ENCODE measurements around the gene PLXNC1.

Gene PLXNC1

GRCh38 chr12:94244165-94245133, 96.1 kb downstream of the PLXNC1 start:
- no peak overlapping the region for H3K9ac ChIP-seq (ENCODE audit: low read depth, low read length)
- H3K27ac ChIP-seq (ENCODE audit: low read depth, low read length) = no peak overlapping the region
- no peaks in the 10 kb centered on the region for H3K36me3 ChIP-seq (ENCODE audit: control insufficient read depth, insufficient read depth, low read length)
- peaks cover 10% of the 10 kb centered on the region; the same call in 1 of the 2 replicates for H3K4me1 ChIP-seq (ENCODE audit: control insufficient read depth, insufficient read depth, low read length)
- H3K4me3 ChIP-seq (ENCODE audit: low read depth, low read length) = no peak overlapping the region
- H3K9me3 ChIP-seq (ENCODE audit: control insufficient read depth, insufficient read depth, low read length) = no peaks in the 10 kb centered on the region
- no peaks in the 10 kb centered on the region for H3K27me3 ChIP-seq (ENCODE audit: control insufficient read depth, insufficient read depth, low read length)

GRCh38 chr12:94245631-94246383, 97.4 kb downstream of the PLXNC1 start:
- H3K27me3 ChIP-seq (ENCODE audit: control insufficient read depth, insufficient read depth, low read length) = no peaks in the 10 kb centered on the region
- H3K9ac ChIP-seq (ENCODE audit: low read depth, low read length) = no peak overlapping the region
- no peak overlapping the region for H3K4me3 ChIP-seq (ENCODE audit: low read depth, low read length)
- no peak overlapping the region for H3K27ac ChIP-seq (ENCODE audit: low read depth, low read length)
- H3K36me3 ChIP-seq (ENCODE audit: control insufficient read depth, insufficient read depth, low read length) = no peaks in the 10 kb centered on the region
- peaks cover 10% of the 10 kb centered on the region; the same call in 1 of the 2 replicates for H3K4me1 ChIP-seq (ENCODE audit: control insufficient read depth, insufficient read depth, low read length)
- H3K9me3 ChIP-seq (ENCODE audit: control insufficient read depth, insufficient read depth, low read length) = no peaks in the 10 kb centered on the region

GRCh38 chr12:94247246-94247645, 98.9 kb downstream of the PLXNC1 start:
- H3K36me3 ChIP-seq (ENCODE audit: control insufficient read depth, insufficient read depth, low read length) = no peaks in the 10 kb centered on the region
- no peaks in the 10 kb centered on the region for H3K27me3 ChIP-seq (ENCODE audit: control insufficient read depth, insufficient read depth, low read length)
- H3K27ac ChIP-seq (ENCODE audit: low read depth, low read length) = peak overlapping the region; percentile 8
- no peaks in the 10 kb centered on the region for H3K9me3 ChIP-seq (ENCODE audit: control insufficient read depth, insufficient read depth, low read length)
- H3K9ac ChIP-seq (ENCODE audit: low read depth, low read length) = no peak overlapping the region
- H3K4me1 ChIP-seq (ENCODE audit: control insufficient read depth, insufficient read depth, low read length) = peaks cover 10% of the 10 kb centered on the region; the same call in 1 of the 2 replicates
- H3K4me3 ChIP-seq (ENCODE audit: low read depth, low read length) = no peak overlapping the region

- Histone ChIP-seq H3K27ac (ENCODE audit: low read depth, low read length) (no peak overlapping the region), H3K9me3 (ENCODE audit: control insufficient read depth, insufficient read depth, low read length) (no peaks in the 10 kb centered on the region), H3K4me3 (ENCODE audit: low read depth, low read length) (no peak overlapping the region), H3K36me3 (ENCODE audit: control insufficient read depth, insufficient read depth, low read length) (no peaks in the 10 kb centered on the region), H3K4me1 (ENCODE audit: control insufficient read depth, insufficient read depth, low read length) (peaks cover 10% of the 10 kb centered on the region; the same call in 1 of the 2 replicates), H3K27me3 (ENCODE audit: control insufficient read depth, insufficient read depth, low read length) (no peaks in the 10 kb centered on the region), H3K9ac (ENCODE audit: low read depth, low read length) (no peak overlapping the region)
These were observed 100.2 kb downstream of the PLXNC1 start for GRCh38 chr12:94248582-94248981.

GRCh38 chr12:94250130-94250529, 101.8 kb downstream of the PLXNC1 start:
- Histone ChIP-seq H3K9ac (ENCODE audit: low read depth, low read length) (no peak overlapping the region), H3K9me3 (ENCODE audit: control insufficient read depth, insufficient read depth, low read length) (no peaks in the 10 kb centered on the region), H3K27me3 (ENCODE audit: control insufficient read depth, insufficient read depth, low read length) (no peaks in the 10 kb centered on the region), H3K36me3 (ENCODE audit: control insufficient read depth, insufficient read depth, low read length) (no peaks in the 10 kb centered on the region), H3K27ac (ENCODE audit: low read depth, low read length) (no peak overlapping the region), H3K4me3 (ENCODE audit: low read depth, low read length) (no peak overlapping the region), H3K4me1 (ENCODE audit: control insufficient read depth, insufficient read depth, low read length) (peaks cover 22% of the 10 kb centered on the region)

- Histone ChIP-seq H3K27ac (ENCODE audit: low read depth, low read length) (no peak overlapping the region), H3K27me3 (ENCODE audit: control insufficient read depth, insufficient read depth, low read length) (no peaks in the 10 kb centered on the region), H3K4me1 (ENCODE audit: control insufficient read depth, insufficient read depth, low read length) (peaks cover 14% of the 10 kb centered on the region), H3K4me3 (ENCODE audit: low read depth, low read length) (no peak overlapping the region), H3K9me3 (ENCODE audit: control insufficient read depth, insufficient read depth, low read length) (no peaks in the 10 kb centered on the region), H3K9ac (ENCODE audit: low read depth, low read length) (no peak overlapping the region), H3K36me3 (ENCODE audit: control insufficient read depth, insufficient read depth, low read length) (no peaks in the 10 kb centered on the region)
These were observed 105.9 kb downstream of the PLXNC1 start for GRCh38 chr12:94254270-94254669.

- Histone ChIP-seq H3K27me3 (ENCODE audit: control insufficient read depth, insufficient read depth, low read length) (no peaks in the 10 kb centered on the region), H3K27ac (ENCODE audit: low read depth, low read length) (no peak overlapping the region), H3K36me3 (ENCODE audit: control insufficient read depth, insufficient read depth, low read length) (no peaks in the 10 kb centered on the region), H3K9ac (ENCODE audit: low read depth, low read length) (no peak overlapping the region), H3K4me3 (ENCODE audit: low read depth, low read length) (no peak overlapping the region), H3K9me3 (ENCODE audit: control insufficient read depth, insufficient read depth, low read length) (no peaks in the 10 kb centered on the region), H3K4me1 (ENCODE audit: control insufficient read depth, insufficient read depth, low read length) (peaks cover 14% of the 10 kb centered on the region)
These were observed 106.6 kb downstream of the PLXNC1 start for GRCh38 chr12:94255006-94255405.

- Histone ChIP-seq H3K36me3 (ENCODE audit: control insufficient read depth, insufficient read depth, low read length) (no peaks in the 10 kb centered on the region), H3K9me3 (ENCODE audit: control insufficient read depth, insufficient read depth, low read length) (no peaks in the 10 kb centered on the region)
These were observed 107.1 kb downstream of the PLXNC1 start for GRCh38 chr12:94255428-94255827.

GRCh38 chr12:94258593-94258992, 110.2 kb downstream of the PLXNC1 start:
- no peaks in the 10 kb centered on the region for H3K36me3 ChIP-seq (ENCODE audit: control insufficient read depth, insufficient read depth, low read length)
- H3K4me3 ChIP-seq (ENCODE audit: low read depth, low read length) = no peak overlapping the region
- H3K9me3 ChIP-seq (ENCODE audit: control insufficient read depth, insufficient read depth, low read length) = no peaks in the 10 kb centered on the region
- no peak overlapping the region for H3K9ac ChIP-seq (ENCODE audit: low read depth, low read length)
- 0 out of 2 replicates have a peak, but pooled peaks cover under 1% of the 10 kb centered on the region for H3K27me3 ChIP-seq (ENCODE audit: control insufficient read depth, insufficient read depth, low read length)
- peaks cover 45% of the 10 kb centered on the region for H3K4me1 ChIP-seq (ENCODE audit: control insufficient read depth, insufficient read depth, low read length)
- no peak overlapping the region for H3K27ac ChIP-seq (ENCODE audit: low read depth, low read length)

More at GRCh38 chr12:94255428-94255827, 107.1 kb downstream of the PLXNC1 start:
- H3K4me3 ChIP-seq (ENCODE audit: low read depth, low read length) = no peak overlapping the region
- H3K27me3 ChIP-seq (ENCODE audit: control insufficient read depth, insufficient read depth, low read length) = no peaks in the 10 kb centered on the region
- H3K4me1 ChIP-seq (ENCODE audit: control insufficient read depth, insufficient read depth, low read length) = peaks cover 15% of the 10 kb centered on the region
- H3K27ac ChIP-seq (ENCODE audit: low read depth, low read length) = no peak overlapping the region
- no peak overlapping the region for H3K9ac ChIP-seq (ENCODE audit: low read depth, low read length)

- Histone ChIP-seq H3K9ac (ENCODE audit: low read depth, low read length) (no peak overlapping the region), H3K9me3 (ENCODE audit: control insufficient read depth, insufficient read depth, low read length) (no peaks in the 10 kb centered on the region), H3K4me1 (ENCODE audit: control insufficient read depth, insufficient read depth, low read length) (peaks cover 47% of the 10 kb centered on the region), H3K36me3 (ENCODE audit: control insufficient read depth, insufficient read depth, low read length) (no peaks in the 10 kb centered on the region), H3K27ac (ENCODE audit: low read depth, low read length) (no peak overlapping the region), H3K27me3 (ENCODE audit: control insufficient read depth, insufficient read depth, low read length) (0 out of 2 replicates have a peak, but pooled peaks cover 3% of the 10 kb centered on the region), H3K4me3 (ENCODE audit: low read depth, low read length) (no peak overlapping the region)
These were observed 111.6 kb downstream of the PLXNC1 start for GRCh38 chr12:94260017-94260416.
